HepG2 (cell line): ENCODE measurements around the gene CLPX. TPM values are rescaled to one million over a fixed set of nuclear protein-coding genes. Genes with fewer than 3 reads are reported as not detected.

ENCODE experiments used
- CSRNP2 ChIP-seq: sonication (generic); formaldehyde crosslinking; conservative IDR thresholded peaks from 2 replicates; pipeline ENCODE4 v1.8.0; 2022; ENCODE audit warnings: low read depth, missing genetic modification reagents
- DRAP1 ChIP-seq: IDR thresholded peaks from 2 replicates; pipeline ENCODE4 v1.6.1; 2016; ENCODE audit warnings: missing genetic modification reagents, missing compliant biosample characterization
- ELF3 ChIP-seq: IDR thresholded peaks from 2 replicates; pipeline ENCODE4 v1.6.1; 2016; ENCODE audit warnings: missing genetic modification reagents, missing compliant biosample characterization
- FOXO4 ChIP-seq: sonication (generic); formaldehyde crosslinking; conservative IDR thresholded peaks from 2 replicates; pipeline ENCODE4 v1.8.1; 2023; ENCODE audit warnings: missing genetic modification reagents
- IRX3 ChIP-seq: sonication (generic); formaldehyde crosslinking; IDR thresholded peaks from 2 replicates; pipeline ENCODE4 v1.8.1; 2023; ENCODE audit warnings: mild to moderate bottlenecking, low read depth, missing genetic modification reagents, borderline replicate concordance
- KLF13 ChIP-seq: sonication (generic); formaldehyde crosslinking; IDR thresholded peaks from 2 replicates; pipeline ENCODE4 v1.4.0; 2020; ENCODE audit warnings: mild to moderate bottlenecking, missing genetic modification reagents
- PPARG ChIP-seq: conservative IDR thresholded peaks from 2 replicates; pipeline ENCODE4 v1.6.1; 2016; ENCODE audit warnings: missing biosample characterization, missing genetic modification reagents
- RERE ChIP-seq: IDR thresholded peaks from 2 replicates; pipeline ENCODE4 v1.6.1; 2016; ENCODE audit warnings: low read depth, missing genetic modification reagents, missing compliant biosample characterization
- SIN3A ChIP-seq: IDR thresholded peaks from 2 replicates; pipeline ENCODE4 v1.6.1; 2011; ENCODE audit warnings: low read depth, mild to moderate bottlenecking, control low read depth, low read length, borderline replicate concordance
- SUZ12 ChIP-seq: fragments of 150-350 bp; IDR thresholded peaks from 2 replicates; pipeline ENCODE4 v1.6.1; 2014; ENCODE audit warnings: low read depth, low read length
- TP53 ChIP-seq: sonication (generic); formaldehyde crosslinking; conservative IDR thresholded peaks from 2 replicates; pipeline ENCODE4 v1.4.0; 2020; ENCODE audit warnings: missing genetic modification reagents
- YY1 ChIP-seq: IDR thresholded peaks from 2 replicates; pipeline ENCODE4 v1.6.1; 2011; ENCODE audit warnings: low read length, low read depth, moderate library complexity, mild to moderate bottlenecking; ENCODE audit not compliant: insufficient read depth, insufficient replicate concordance
- ZBTB25 ChIP-seq: IDR thresholded peaks from 2 replicates; pipeline ENCODE4 v1.6.1; 2018; ENCODE audit warnings: missing genetic modification reagents
- ZNF251 ChIP-seq: sonication (generic); formaldehyde crosslinking; IDR thresholded peaks from 2 replicates; pipeline ENCODE4 v1.9.0; 2021; ENCODE audit warnings: mild to moderate bottlenecking, missing genetic modification reagents
- ZNF687 ChIP-seq: sonication (generic); formaldehyde crosslinking; IDR thresholded peaks from 2 replicates; pipeline ENCODE4 v1.5.1; 2020; ENCODE audit warnings: mild to moderate bottlenecking, missing genetic modification reagents, moderate library complexity
- polyA plus RNA-seq, 8 experiments: library from polyadenylated mRNA; depleted of rRNA in 3 of 8; stranded (reverse) in 7 of 8; unstranded in 1 of 8; fragments of >200 nt; fragmentation: Illumina TruSeq in 4 of 8; extraction: Trizol in 4 of 8; gene quantifications; 2 replicates each; pipeline versions ENCODE4 v1.2.1 to v1.2.3, GENCODE V29; 2011 to 2016; ENCODE audit warnings: low read depth in 4 of 8, missing spikeins in 1 of 8, mixed read lengths in 1 of 8; ENCODE audit not compliant: insufficient read depth in 1 of 8
- total RNA-seq, 5 experiments: library from RNA; depleted of rRNA; stranded (reverse); fragments of >200 nt; fragmentation: Illumina TruSeq; extraction: Trizol; gene quantifications; 2 replicates each; pipeline ENCODE4 v1.2.3, GENCODE V29; 2016; ENCODE audit warnings: low read depth in 1 of 5

Gene CLPX
- total and polyA plus RNA-seq, 2 of the 13 experiments (the other 11 are each of a cell fraction or from before 2014, with no cell fraction given): 33.9 to 61.3 TPM

GRCh38 chr15:65171428-65171827, 13.7 kb downstream of the CLPX start (continued):
- TF ChIP-seq RERE (CRISPR knock-in tag): peak; percentile 62; the same call in 1 of the 2 replicates
- no peak for TF ChIP-seq IRX3 (CRISPR knock-in tag)
- no peak for TF ChIP-seq TP53 (CRISPR knock-in tag)
- peak; percentile 29; the same call in 1 of the 2 replicates for TF ChIP-seq DRAP1
- peak; percentile 55; the same call in 1 of the 2 replicates for TF ChIP-seq ELF3 (CRISPR knock-in tag)
- no peak for TF ChIP-seq SUZ12
- TF ChIP-seq KLF13 (CRISPR knock-in tag): no peak
- 0 out of 2 replicates have a peak, but pooled peaks have one; percentile 24 for TF ChIP-seq ZBTB25 (CRISPR knock-in tag)
- TF ChIP-seq ZNF687 (CRISPR knock-in tag): no peak
- TF ChIP-seq SIN3A: no peak
- TF ChIP-seq YY1: no peak
- no peak for TF ChIP-seq FOXO4 (CRISPR knock-in tag)
- TF ChIP-seq PPARG (CRISPR knock-in tag): peak; percentile 42; the same call in 1 of the 2 replicates
- TF ChIP-seq ZNF251 (CRISPR knock-in tag): no peak
- no peak for TF ChIP-seq CSRNP2 (CRISPR knock-in tag)
